ENCODE results near the gene LDHB. TPM values are rescaled to one million over a fixed set of nuclear protein-coding genes. Genes with fewer than 3 reads are reported as not detected.

The LDHB gene
- total RNA-seq, 1 donor from 2014 or later: 385 TPM

DNA sequence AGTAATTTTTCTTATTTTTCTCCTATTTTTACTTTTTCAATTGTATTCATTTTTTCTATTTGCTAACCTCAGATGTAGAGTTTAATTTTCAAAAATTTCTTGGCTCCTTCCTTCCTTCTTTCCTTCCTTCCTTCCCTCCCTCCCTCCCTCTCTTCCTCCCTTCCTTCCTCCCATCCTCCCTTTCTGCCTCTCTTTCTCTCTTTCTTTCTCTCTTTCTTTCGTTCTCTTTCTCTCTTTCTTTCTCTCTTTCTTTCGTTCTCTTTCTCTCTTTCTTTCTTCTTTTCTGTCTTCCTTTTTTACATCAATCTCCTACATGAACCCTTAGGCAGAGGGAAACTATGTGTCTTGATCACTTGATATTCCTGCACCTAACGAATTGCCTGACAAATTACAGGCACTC, 40.6 kb downstream of the LDHB start:
- no peak for ATAC-seq (ENCODE audit: low read depth)
- Mint-ChIP-seq H3K36me3 (ENCODE audit: low read depth) (no peaks in the 10 kb centered on the region), H3K27ac (no peak overlapping the region), H3K4me3 (no peak overlapping the region), H3K9me3 (no peaks in the 10 kb centered on the region), H3K4me1 (peaks cover 12% of the 10 kb centered on the region), H3K27me3 (no peaks in the 10 kb centered on the region)
- no peak for DNase-seq
- TF ChIP-seq CTCF (IDR thresholded peaks at IDR 0.05): no peak
- POLR2A ChIA-PET: no interaction called here
- intact Hi-C loops (cut with micrococcal nuclease): no loop called here
- CTCF ChIA-PET: no interaction called here

- H3K9me3 Mint-ChIP-seq: no peaks in the 10 kb centered on the region
- no peak overlapping the region for H3K4me3 Mint-ChIP-seq
- no peak for DNase-seq
- POLR2A ChIA-PET: no interaction called here
- no peaks in the 10 kb centered on the region for H3K36me3 Mint-ChIP-seq (ENCODE audit: low read depth)
- H3K27me3 Mint-ChIP-seq: no peaks in the 10 kb centered on the region
- H3K27ac Mint-ChIP-seq: no peak overlapping the region
- intact Hi-C loops (cut with micrococcal nuclease): no loop called here
- H3K4me1 Mint-ChIP-seq: peaks cover 12% of the 10 kb centered on the region
- ATAC-seq (ENCODE audit: low read depth): no peak
- CTCF ChIA-PET: no interaction called here
- no peak for TF ChIP-seq CTCF (IDR thresholded peaks at IDR 0.05)
Observed at GRCh38 chr12:21615431-21615830, 42.2 kb downstream of the LDHB start.

DNA sequence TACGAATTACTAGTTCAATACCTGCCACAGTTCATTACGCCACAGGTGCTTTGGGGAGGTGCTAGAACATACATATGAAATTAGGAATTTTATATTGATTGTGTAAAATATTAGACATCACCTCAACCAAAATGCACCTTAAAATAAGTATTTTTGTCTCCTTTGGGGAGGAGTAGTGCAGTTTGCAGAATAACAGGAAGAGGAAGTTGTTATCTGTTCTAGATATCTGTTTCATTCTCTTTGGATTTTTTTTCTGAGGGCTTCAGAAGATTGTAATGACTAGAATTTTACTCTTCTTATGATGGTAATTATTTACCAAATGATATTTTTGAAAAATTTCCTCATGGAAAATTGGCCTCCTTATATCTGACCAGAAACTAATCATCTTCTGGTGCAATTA, 43.1 kb downstream of the LDHB start:
- Mint-ChIP-seq H3K36me3 (ENCODE audit: low read depth) (no peaks in the 10 kb centered on the region), H3K9me3 (no peaks in the 10 kb centered on the region), H3K4me3 (no peak overlapping the region), H3K27me3 (no peaks in the 10 kb centered on the region), H3K27ac (no peak overlapping the region), H3K4me1 (peaks cover 12% of the 10 kb centered on the region)
- ChIA-PET POLR2A (no interaction called here), CTCF (no interaction called here)
- DNase-seq (no peak), ATAC-seq (ENCODE audit: low read depth) (no peak)
- no peak for TF ChIP-seq CTCF (IDR thresholded peaks at IDR 0.05)
- intact Hi-C loops (cut with micrococcal nuclease): no loop called here

DNA sequence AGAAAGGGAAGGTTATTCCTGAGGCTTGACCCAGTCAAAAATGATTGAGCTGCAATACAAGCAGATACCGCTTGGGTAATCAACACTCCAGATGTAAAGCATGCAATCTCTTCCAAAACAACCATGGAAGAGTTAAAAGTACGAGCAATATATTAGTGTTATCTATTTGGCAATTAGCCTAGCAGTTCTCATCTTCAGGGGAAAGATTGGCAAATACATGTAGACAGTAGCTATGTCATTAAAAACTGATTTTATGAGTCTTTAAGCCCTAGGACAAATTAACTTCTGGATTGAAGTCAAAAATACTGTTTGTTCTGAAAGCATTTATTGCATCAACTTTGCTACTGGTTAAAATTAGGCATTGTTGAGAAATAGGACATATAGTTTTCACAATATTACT, 43.7 kb downstream of the LDHB start:
- DNase-seq: no peak
- TF ChIP-seq CTCF (IDR thresholded peaks at IDR 0.05): no peak
- intact Hi-C loops (cut with micrococcal nuclease): no loop called here
- ChIA-PET POLR2A (no interaction called here), CTCF (no interaction called here)
- Mint-ChIP-seq H3K4me1 (peaks cover 12% of the 10 kb centered on the region), H3K36me3 (ENCODE audit: low read depth) (no peaks in the 10 kb centered on the region), H3K27me3 (no peaks in the 10 kb centered on the region), H3K27ac (no peak overlapping the region), H3K4me3 (no peak overlapping the region), H3K9me3 (no peaks in the 10 kb centered on the region)
- no peak for ATAC-seq (ENCODE audit: low read depth)

GRCh38 chr12:21608196-21608595, 49.4 kb downstream of the LDHB start:
- ATAC-seq (ENCODE audit: low read depth) (no peak), DNase-seq (no peak)
- H3K4me1 Mint-ChIP-seq: no peaks in the 10 kb centered on the region
- H3K9me3 Mint-ChIP-seq: no peaks in the 10 kb centered on the region
- no peak overlapping the region for H3K27ac Mint-ChIP-seq
- H3K4me3 Mint-ChIP-seq: no peak overlapping the region
- H3K36me3 Mint-ChIP-seq (ENCODE audit: low read depth): no peaks in the 10 kb centered on the region
- H3K27me3 Mint-ChIP-seq: no peaks in the 10 kb centered on the region
- ChIA-PET CTCF (interaction anchor here (1.2 kb wide), 1 partner anchor 72 kb away, joined by 5 read pairs; no protein-coding TSS in a partner anchor), POLR2A (no interaction called here)
- intact Hi-C loops (cut with micrococcal nuclease): no loop called here
- TF ChIP-seq CTCF (IDR thresholded peaks at IDR 0.05): no peak

Data from activated B cell treated with CpG ODN at 0.5 μM for 24 hours (primary cell).